OCI-LY3 (cell line): ENCODE data around the gene SOAT1.

ENCODE experiments used
- H2AFZ ChIP-seq: fragments of 200-600, 300-600 bp; shearing (Covaris generic); 2 replicates; pipeline ENCODE4 v1.6.0; 2014; ENCODE audit warnings: antibody characterized with exemption, low read depth, low read length
- H3K27ac ChIP-seq: fragments of 200-600, 300-600 bp; sonication (generic); 2 replicates; pipeline ENCODE4 v1.5.1; 2014; ENCODE audit warnings: mild to moderate bottlenecking, low read length, moderate library complexity, mixed read lengths
- H3K27me3 ChIP-seq: fragments of 200-600, 300-600 bp; sonication (generic); 2 replicates; pipeline ENCODE4 v1.6.1; 2014; ENCODE audit warnings: low read depth, low read length, mixed read lengths
- H3K36me3 ChIP-seq: fragments of 200-600, 300-600 bp; sonication (generic); replicated peaks from 2 replicates; pipeline ENCODE3; 2014; ENCODE audit warnings: low read depth, low read length, mixed read lengths
- H3K4me1 ChIP-seq: fragments of 300-600, 200-600 bp; sonication (generic); 2 replicates; pipeline ENCODE4 v1.6.1; 2014; ENCODE audit warnings: low read length, mixed read lengths
- H3K4me2 ChIP-seq: fragments of 200-600, 300-600 bp; sonication (generic); 2 replicates; pipeline ENCODE4 v1.6.1; 2014; ENCODE audit warnings: low read length, mixed read lengths
- H3K4me3 ChIP-seq: fragments of 300-600, 200-600 bp; sonication (generic); 2 replicates; pipeline ENCODE4 v1.5.1; 2014; ENCODE audit warnings: antibody characterized with exemption, mild to moderate bottlenecking, low read length, moderate library complexity
- H3K79me2 ChIP-seq: fragments of 300-600, 200-600 bp; shearing (Covaris generic); 2 replicates; pipeline ENCODE4 v1.6.1; 2014; ENCODE audit warnings: mild to moderate bottlenecking, low read length, mixed read lengths
- H3K9ac ChIP-seq: fragments of 300-600, 200-600 bp; shearing (Covaris generic); 2 replicates; pipeline ENCODE4 v1.6.0; 2014; ENCODE audit warnings: mild to moderate bottlenecking, low read length, moderate library complexity
- H3K9me3 ChIP-seq: fragments of 200-600, 300-600 bp; shearing (Covaris generic); 2 replicates; pipeline ENCODE4 v1.6.1; 2014; ENCODE audit warnings: low read length, mixed read lengths; ENCODE audit not compliant: insufficient read depth
- H4K20me1 ChIP-seq: fragments of 200-600, 300-600 bp; sonication (generic); 2 replicates; pipeline ENCODE4 v1.6.1; 2016; ENCODE audit warnings: low read length, mixed read lengths; ENCODE audit not compliant: insufficient read depth
- CTCF ChIP-seq: fragments of 200-600, 300-600 bp; sonication (generic); IDR thresholded peaks from 2 replicates; pipeline ENCODE4 v1.5.1; 2014; ENCODE audit warnings: antibody characterized with exemption, low read length, low read depth
- EZH2phosphoT487 ChIP-seq: fragments of 200-600 bp; shearing (Covaris generic); IDR thresholded peaks from 2 replicates; pipeline ENCODE4 v1.6.1; 2018; ENCODE audit warnings: antibody characterized with exemption, mixed run types, low read depth

The SOAT1 gene

DNA sequence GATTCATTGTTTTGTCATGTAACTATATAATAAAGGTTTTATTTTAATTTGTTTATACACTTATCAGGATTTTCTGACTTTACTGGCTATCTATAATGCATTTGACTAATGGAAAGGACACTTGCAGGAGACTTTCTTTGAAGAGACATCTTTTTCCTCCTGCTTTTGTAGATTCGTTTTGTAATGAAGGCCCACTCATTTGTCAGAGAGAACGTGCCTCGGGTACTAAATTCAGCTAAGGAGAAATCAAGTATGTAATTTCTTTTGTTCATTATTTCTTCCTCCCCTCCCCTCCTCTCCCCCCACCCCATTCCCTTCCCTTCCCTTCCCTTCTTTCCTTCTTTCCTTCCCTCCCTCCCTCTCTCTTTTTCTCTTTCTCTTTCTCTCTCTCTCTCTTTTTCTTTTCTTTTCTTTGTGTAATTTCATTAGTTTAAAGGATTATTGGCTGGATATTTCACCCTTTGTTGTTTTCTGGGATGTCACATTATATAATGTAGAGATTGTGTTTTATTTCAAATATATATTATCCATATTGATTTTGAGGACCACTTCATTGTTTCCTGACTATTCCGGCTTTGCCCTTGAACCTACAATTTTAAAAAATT lies 48.4 kb downstream of the SOAT1 start:
- H3K4me3 ChIP-seq, result no peak overlapping the region
- H4K20me1 ChIP-seq, result no peaks in the 10 kb centered on the region
- TF ChIP-seq CTCF, result no peak
- TF ChIP-seq EZH2phosphoT487, result no peak
- peaks cover 11% of the 10 kb centered on the region for H3K4me1 ChIP-seq
- no peaks in the 10 kb centered on the region for H3K79me2 ChIP-seq
- no peak overlapping the region for H3K4me2 ChIP-seq
- no peaks in the 10 kb centered on the region for H3K27me3 ChIP-seq
- peaks cover 8% of the 10 kb centered on the region for H3K36me3 ChIP-seq
- H3K27ac ChIP-seq, result no peak overlapping the region
- H3K9ac ChIP-seq, result no peak overlapping the region
- no peak overlapping the region for H2AFZ ChIP-seq
- H3K9me3 ChIP-seq, result no peaks in the 10 kb centered on the region

DNA sequence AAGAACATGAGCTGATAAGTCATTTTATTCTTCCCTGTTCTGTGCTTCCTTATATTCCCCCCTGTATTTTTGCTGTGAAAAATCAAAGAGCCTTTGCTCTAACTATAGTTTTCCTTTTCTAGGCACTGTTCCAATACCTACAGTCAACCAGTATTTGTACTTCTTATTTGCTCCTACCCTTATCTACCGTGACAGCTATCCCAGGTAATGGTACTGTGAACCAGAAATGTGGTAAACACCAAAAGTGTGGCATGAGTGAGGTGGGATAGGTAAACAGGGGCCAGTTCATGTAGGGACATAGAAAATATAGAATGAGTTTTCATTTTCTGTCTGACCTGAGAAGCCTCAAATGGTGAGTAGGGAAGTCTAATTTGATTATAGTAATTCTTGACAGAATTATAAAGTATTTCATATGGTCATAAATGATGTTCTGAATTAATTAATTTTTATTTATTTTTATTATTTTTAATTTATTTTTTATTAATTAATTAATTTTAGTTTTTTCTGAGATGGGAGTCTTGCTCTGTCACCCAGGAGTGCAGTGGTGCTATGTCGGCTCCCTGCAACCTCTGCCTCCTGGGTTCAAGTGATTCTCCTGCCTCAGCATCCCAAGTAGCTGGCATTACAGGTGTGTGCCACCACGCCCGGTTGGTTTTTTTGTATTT lies 49.3 kb downstream of the SOAT1 start:
- Histone ChIP-seq H4K20me1 (no peaks in the 10 kb centered on the region), H3K4me3 (no peak overlapping the region), H3K4me2 (no peak overlapping the region), H3K27ac (no peak overlapping the region), H3K27me3 (no peaks in the 10 kb centered on the region), H2AFZ (no peak overlapping the region), H3K9me3 (no peaks in the 10 kb centered on the region), H3K9ac (no peak overlapping the region), H3K36me3 (peaks cover 8% of the 10 kb centered on the region), H3K79me2 (no peaks in the 10 kb centered on the region), H3K4me1 (peaks cover 11% of the 10 kb centered on the region)
- no peak for TF ChIP-seq CTCF
- no peak for TF ChIP-seq EZH2phosphoT487

DNA sequence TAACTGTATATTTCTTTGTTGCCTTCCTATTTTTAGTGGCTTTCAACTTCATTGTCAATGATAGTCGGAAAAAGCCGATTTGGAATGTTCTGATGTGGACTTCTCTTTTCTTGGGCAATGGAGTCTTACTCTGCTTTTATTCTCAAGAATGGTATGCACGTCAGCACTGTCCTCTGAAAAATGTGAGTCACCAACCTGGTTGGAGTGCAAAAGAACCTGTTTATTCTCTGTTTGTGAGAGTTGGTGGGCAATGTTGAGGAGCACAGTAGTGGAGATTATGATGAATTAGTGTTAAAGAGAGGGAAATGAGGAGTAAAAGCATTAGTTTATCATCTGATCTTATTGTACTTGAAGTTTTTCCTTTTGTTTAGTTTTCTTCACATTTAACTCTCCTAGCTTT lies 57.7 kb downstream of the SOAT1 start:
- TF ChIP-seq CTCF, result no peak
- TF ChIP-seq EZH2phosphoT487, result no peak
- Histone ChIP-seq H3K79me2 (no peaks in the 10 kb centered on the region), H3K27ac (no peak overlapping the region), H3K27me3 (no peaks in the 10 kb centered on the region), H3K4me1 (no peaks in the 10 kb centered on the region), H3K36me3 (peaks cover 11% of the 10 kb centered on the region), H2AFZ (no peak overlapping the region), H3K9me3 (no peaks in the 10 kb centered on the region), H4K20me1 (no peaks in the 10 kb centered on the region), H3K9ac (no peak overlapping the region), H3K4me3 (no peak overlapping the region), H3K4me2 (no peak overlapping the region)

- Histone ChIP-seq H3K36me3 (peaks cover 10% of the 10 kb centered on the region), H2AFZ (no peak overlapping the region), H3K79me2 (no peaks in the 10 kb centered on the region), H3K27ac (no peak overlapping the region), H4K20me1 (no peaks in the 10 kb centered on the region), H3K4me1 (no peaks in the 10 kb centered on the region), H3K27me3 (no peaks in the 10 kb centered on the region), H3K9me3 (no peaks in the 10 kb centered on the region), H3K4me3 (no peak overlapping the region), H3K4me2 (no peak overlapping the region), H3K9ac (no peak overlapping the region)
- TF ChIP-seq EZH2phosphoT487 (no peak), CTCF (no peak)
Measured at GRCh38 chr1:179352236-179352635, 58.6 kb downstream of the SOAT1 start.
